K562 (cell line): ENCODE data around the gene ABHD16A. TPM values are rescaled to one million over a fixed set of nuclear protein-coding genes. Genes with fewer than 3 reads are reported as not detected.

Experiments used
- ASH1L ChIP-seq: fragments of 450-650 bp; IDR thresholded peaks from 2 replicates; pipeline ENCODE4 v1.6.1; 2018; ENCODE audit warnings: borderline replicate concordance, mild to moderate bottlenecking, low read depth; ENCODE audit not compliant: partially characterized antibody
- ATF1 ChIP-seq, 2 experiments: fragments of 450-650 bp in 1 of 2; IDR thresholded peaks; 2 replicates each; pipeline ENCODE4 v1.6.1; 2016; ENCODE audit warnings: missing compliant biosample characterization in 1 of 2, missing genetic modification characterization in 1 of 2
- BDP1 ChIP-seq: IDR thresholded peaks from 3 replicates; pipeline ENCODE4 v1.6.1; 2011; ENCODE audit not compliant: insufficient read length, insufficient read depth
- BRCA1 ChIP-seq, 2 experiments: fragments of 450-650 bp in 1 of 2; sonication (generic) in 1 of 2; formaldehyde crosslinking in 1 of 2; IDR thresholded peaks; 2 replicates each; pipeline versions ENCODE4 v1.5.0 to v1.6.1; 2017 to 2020; ENCODE audit warnings: mild to moderate bottlenecking in 1 of 2, missing genetic modification reagents in 1 of 2
- E2F1 ChIP-seq: sonication (generic); formaldehyde crosslinking; IDR thresholded peaks from 2 replicates; pipeline ENCODE4 v1.8.1; 2023; ENCODE audit warnings: mild to moderate bottlenecking, missing genetic modification reagents, moderate library complexity
- ETS2 ChIP-seq: IDR thresholded peaks from 2 replicates; pipeline ENCODE4 v1.6.1; 2016; ENCODE audit warnings: borderline replicate concordance, missing genetic modification characterization, mild to moderate bottlenecking, moderate library complexity, missing compliant biosample characterization; ENCODE audit not compliant: poor library complexity, severe bottlenecking
- FOXK1 ChIP-seq: sonication (generic); formaldehyde crosslinking; IDR thresholded peaks from 2 replicates; pipeline ENCODE4 v1.8.0; 2022; ENCODE audit warnings: missing genetic modification reagents, mild to moderate bottlenecking, borderline replicate concordance
- GABPB1 ChIP-seq: sonication (generic); formaldehyde crosslinking; IDR thresholded peaks from 2 replicates; pipeline ENCODE4 v1.8.0; 2022; ENCODE audit warnings: mild to moderate bottlenecking, missing genetic modification reagents
- HSF4 ChIP-seq: fragments of 250-450 bp; sonication (Bioruptor Pico); IDR thresholded peaks from 2 replicates; pipeline ENCODE4 v2.1.2; 2022; ENCODE audit warnings: mild to moderate bottlenecking, moderate library complexity, borderline replicate concordance
- MAZ ChIP-seq, 2 experiments: fragments of 450-650 bp in 1 of 2; sonication (generic) in 1 of 2; formaldehyde crosslinking; IDR thresholded peaks in 1 of 2; conservative IDR thresholded peaks in 1 of 2; 2 replicates each; pipeline versions ENCODE4 v1.4.0 to v1.5.0; 2020; ENCODE audit warnings: mild to moderate bottlenecking in 1 of 2, missing genetic modification reagents in 1 of 2
- POU5F1 ChIP-seq: fragments of 150-350 bp; IDR thresholded peaks from 2 replicates; pipeline ENCODE4 v1.6.1; 2014; ENCODE audit warnings: borderline replicate concordance, low read length, low read depth, mild to moderate bottlenecking; ENCODE audit not compliant: partially characterized antibody
- SIN3A ChIP-seq, 2 experiments: fragments of 150-350 bp in 1 of 2; IDR thresholded peaks; 2 replicates each; pipeline ENCODE4 v1.6.1; 2011 to 2016; ENCODE audit warnings: borderline replicate concordance in 2 of 2, low read depth in 2 of 2, low read length in 2 of 2, mild to moderate bottlenecking in 2 of 2, moderate library complexity in 2 of 2; ENCODE audit not compliant: control insufficient read depth in 1 of 2
- TBL1XR1 ChIP-seq, 2 experiments: IDR thresholded peaks; 2 replicates each; pipeline ENCODE4 v1.6.1; 2012; ENCODE audit warnings: improper control_type of control experiment in 2 of 2, low read length in 2 of 2, mild to moderate bottlenecking in 1 of 2
- TSC22D4 ChIP-seq: fragments of 450-650 bp; IDR thresholded peaks from 2 replicates; pipeline ENCODE4 v1.6.1; 2016; ENCODE audit warnings: missing genetic modification characterization, missing biosample characterization, control low read depth
- USF2 ChIP-seq: sonication (generic); formaldehyde crosslinking; IDR thresholded peaks from 2 replicates; pipeline ENCODE4 v1.5.0; 2020; ENCODE audit warnings: missing genetic modification reagents
- ZBTB33 ChIP-seq: sonication (generic); formaldehyde crosslinking; IDR thresholded peaks from 2 replicates; pipeline ENCODE4 v1.8.1; 2023; ENCODE audit warnings: mild to moderate bottlenecking, missing genetic modification reagents
- ZBTB34 ChIP-seq: fragments of 250-450 bp; sonication (Bioruptor Pico); IDR thresholded peaks from 2 replicates; pipeline ENCODE4 v1.8.0; 2021; ENCODE audit warnings: mild to moderate bottlenecking, moderate library complexity
- ZNF184 ChIP-seq: sonication (generic); formaldehyde crosslinking; IDR thresholded peaks from 2 replicates; pipeline ENCODE4 v1.5.0; 2020; ENCODE audit warnings: missing genetic modification reagents
- ZNF511 ChIP-seq: sonication (generic); formaldehyde crosslinking; IDR thresholded peaks from 2 replicates; pipeline ENCODE4 v1.8.0; 2022; ENCODE audit warnings: mild to moderate bottlenecking, missing genetic modification reagents
- polyA plus RNA-seq, 8 experiments: library from polyadenylated mRNA; depleted of rRNA in 4 of 8; stranded (reverse) in 5 of 8; unstranded in 3 of 8; fragments of >200 nt; fragmentation: Nextera tagmentation in 2 of 8; fragmentation: Illumina TruSeq in 1 of 8; extraction: Ambion mirVana in 2 of 8; extraction: Trizol in 1 of 8; gene quantifications; 2 replicates each; pipeline versions ENCODE4 v1.2.1 to v1.2.3, GENCODE V29; 2011 to 2014; ENCODE audit warnings: inconsistent platforms in 1 of 8, missing spikeins in 1 of 8
- total RNA-seq, 7 experiments: library from RNA; depleted of rRNA in 6 of 7; stranded (reverse); fragments of >200 nt in 6 of 7; fragmentation: Illumina TruSeq in 2 of 7; extraction: Trizol in 2 of 7; gene quantifications; 2 replicates each; pipeline versions ENCODE4 v1.2.1 to v1.2.3, GENCODE V29; 2011 to 2021; ENCODE audit warnings: low replicate concordance in 1 of 7

Gene ABHD16A
- total and polyA plus RNA-seq, 9 of the 15 experiments (the other 6 are each of a cell fraction or from before 2014, with no cell fraction given), result 25.8 to 120 (median 81.6) TPM

- no peak for TF ChIP-seq ZBTB33 (CRISPR knock-in tag)
- no peak for TF ChIP-seq BRCA1 (IDR thresholded peaks at IDR 0.05)
- no peak for TF ChIP-seq BRCA1 (CRISPR knock-in tag; IDR thresholded peaks at IDR 0.05)
- no peak for TF ChIP-seq ATF1 (CRISPR knock-in tag; IDR thresholded peaks at IDR 0.05)
- TF ChIP-seq ATF1 (tag; IDR thresholded peaks at IDR 0.05), result peak; percentile 68
- TF ChIP-seq MAZ (CRISPR knock-in tag; conservative IDR thresholded peaks at IDR 0.05 in 1 of 2, IDR thresholded peaks at IDR 0.05 in 1 of 2), result peak in 1 of 2 experiments; percentile 74; a peak in 2 of 4 replicates
- peak; percentile 8 for TF ChIP-seq ASH1L
- no peak for TF ChIP-seq ZNF511 (CRISPR knock-in tag)
- no peak for TF ChIP-seq ZBTB34 (CRISPR knock-in tag)
- no peak for TF ChIP-seq E2F1 (CRISPR knock-in tag)
- no peak for TF ChIP-seq BDP1
- TF ChIP-seq ZNF184, result no peak
- TF ChIP-seq FOXK1 (CRISPR knock-in tag), result 0 out of 2 replicates have a peak, but pooled peaks have one; percentile 48
- no peak for TF ChIP-seq POU5F1
- TF ChIP-seq TSC22D4 (tag), result no peak
- peak in 1 of 2 experiments; percentile 57; a peak in 1 of 4 replicates for TF ChIP-seq SIN3A (IDR thresholded peaks at IDR 0.05; ENCODE audit: borderline replicate concordance in 2 of 2, control insufficient read depth in 1 of 2, low read depth in 2 of 2, low read length in 2 of 2)
- no peak for TF ChIP-seq USF2
- peak; percentile 4; the same call in 1 of the 2 replicates for TF ChIP-seq GABPB1 (CRISPR knock-in tag)
- no peak for TF ChIP-seq HSF4 (CRISPR knock-in tag)
- TF ChIP-seq TBL1XR1 (IDR thresholded peaks at IDR 0.05; ENCODE audit: low read length in 2 of 2), result 0 out of 4 replicates have a peak, but pooled peaks of 1 of the 2 experiments have one; percentile 14
- no peak for TF ChIP-seq ETS2
Measured at GRCh38 chr6:31725502-31726350, 22.6 kb upstream of the ABHD16A start (continued).
